ENCODE measurements around the gene KRT16.
A peak's percentile ranks its signal among the peaks of the same experiment; 100 is the strongest.
"Not testable (repeated sequence)": the region's sequence is repeated elsewhere in the genome, so short reads cannot be mapped to it uniquely, and the experiment has no call there.

The KRT16 gene

GRCh38 chr17:41581366-41582060, 31.1 kb downstream of the KRT16 start:
- H3K4me3 ChIP-seq (ENCODE audit: low read length) = no peak overlapping the region
- DNase-seq (ENCODE audit: low read depth) = no peak
- TF ChIP-seq CTCF (conservative IDR thresholded peaks at IDR 0.05; ENCODE audit: low read depth, low read length) = no peak

- no peak for DNase-seq (ENCODE audit: low read depth)
- H3K4me3 ChIP-seq (ENCODE audit: low read length) = no peak overlapping the region
- no peak for TF ChIP-seq CTCF (conservative IDR thresholded peaks at IDR 0.05; ENCODE audit: low read depth, low read length)
These were observed 31.7 kb downstream of the KRT16 start for GRCh38 chr17:41580687-41581365.

GRCh38 chr17:41580244-41580575, 32.4 kb downstream of the KRT16 start:
- no peak for DNase-seq (ENCODE audit: low read depth)
- H3K4me3 ChIP-seq (ENCODE audit: low read length) = no peak overlapping the region
- no peak for TF ChIP-seq CTCF (conservative IDR thresholded peaks at IDR 0.05; ENCODE audit: low read depth, low read length)

GRCh38 chr17:41579484-41580243, 32.9 kb downstream of the KRT16 start:
- peak overlapping the region; percentile 13 for H3K4me3 ChIP-seq (ENCODE audit: low read length)
- DNase-seq (ENCODE audit: low read depth) = no peak
- TF ChIP-seq CTCF (conservative IDR thresholded peaks at IDR 0.05; ENCODE audit: low read depth, low read length) = peak; percentile 97

GRCh38 chr17:41578971-41579370, 33.6 kb downstream of the KRT16 start:
- DNase-seq (ENCODE audit: low read depth) = no peak
- H3K4me3 ChIP-seq (ENCODE audit: low read length) = no peak overlapping the region
- TF ChIP-seq CTCF (conservative IDR thresholded peaks at IDR 0.05; ENCODE audit: low read depth, low read length) = no peak

GRCh38 chr17:41578538-41578937, 34.0 kb downstream of the KRT16 start:
- no peak for TF ChIP-seq CTCF (conservative IDR thresholded peaks at IDR 0.05; ENCODE audit: low read depth, low read length)
- no peak for DNase-seq (ENCODE audit: low read depth)
- no peak overlapping the region for H3K4me3 ChIP-seq (ENCODE audit: low read length)

GRCh38 chr17:41576740-41577139, 35.8 kb downstream of the KRT16 start:
- H3K4me3 ChIP-seq (ENCODE audit: low read length); DNase-seq (ENCODE audit: low read depth): not testable (repeated sequence)
